Thoracic aorta (tissue), 2 donors: ENCODE results near the gene PIGR. TPM values are rescaled to one million over a fixed set of nuclear protein-coding genes. Genes with fewer than 3 reads are reported as not detected.

ENCODE experiments used
- ATAC-seq: fragments of 150-250 bp; one replicate; pipeline ENCODE4 v1.8.0; 2017; ENCODE audit warnings: low read depth; ENCODE audit not compliant: insufficient number of reproducible peaks, low FRiP score
- DNase-seq: peaks from one replicate; pipeline ENCODE4 v3.0.0-alpha.2; 2020; ENCODE audit warnings: low spot score
- H3K27ac ChIP-seq, 2 donors: fragments of 200-600 bp; sonication (generic); 1 replicate in 1 of 2; 2 replicates in 1 of 2; pipeline ENCODE4 v1.5.1; 2016; ENCODE audit warnings: mild to moderate bottlenecking in 2 of 2, moderate library complexity in 2 of 2
- H3K27me3 ChIP-seq: fragments of 200-600 bp; sonication (generic); replicated peaks from 2 replicates; pipeline ENCODE4 v1.6.0; 2016; ENCODE audit warnings: mild to moderate bottlenecking; ENCODE audit not compliant: insufficient read depth
- H3K36me3 ChIP-seq: fragments of 200-600 bp; sonication (generic); one replicate; pipeline ENCODE4 v1.5.1; 2016
- H3K4me1 ChIP-seq, 2 donors: fragments of 200-600 bp; sonication (generic); 1 replicate in 1 of 2; 2 replicates in 1 of 2; pipeline versions ENCODE4 v1.5.1 to v1.6.0; 2016; ENCODE audit warnings: low read depth in 2 of 2, mild to moderate bottlenecking in 1 of 2; ENCODE audit not compliant: control insufficient read depth in 1 of 2
- H3K4me3 ChIP-seq: fragments of 200-600 bp; sonication (generic); 2 replicates; pipeline ENCODE4 v1.5.1; 2016; ENCODE audit warnings: mild to moderate bottlenecking
- H3K9me3 ChIP-seq: fragments of 200-600 bp; sonication (generic); 2 replicates; pipeline ENCODE4 v1.5.1; 2016
- CTCF ChIP-seq: fragments of 200-600 bp; sonication (generic); IDR thresholded peaks from one replicate; pipeline ENCODE4 v1.5.1; 2019; ENCODE audit warnings: antibody characterized with exemption
- total RNA-seq, 2 donors: library from RNA; depleted of rRNA; stranded (reverse); fragments of >200 nt; gene quantifications; one replicate each; pipeline versions ENCODE4 v1.1.0 to v1.2.3, GENCODE V29; 2016

Gene PIGR
- total RNA-seq, 2 donors from 2014 or later: 7.7 TPM; not detected in 1

GRCh38 chr1:206941766-206942418 lies 4.4 kb downstream of the PIGR start:
- Histone ChIP-seq H3K27me3 (no peaks in the 10 kb centered on the region), H3K9me3 (no peaks in the 10 kb centered on the region), H3K36me3 (no peaks in the 10 kb centered on the region), H3K4me1 (no peaks in the 10 kb centered on the region), H3K27ac (no peak overlapping the region), H3K4me3 (no peak overlapping the region)
- ATAC-seq (no peak), DNase-seq (no peak)
- no peak for TF ChIP-seq CTCF

GRCh38 chr1:206940588-206940936 lies 5.7 kb downstream of the PIGR start:
- no peak for TF ChIP-seq CTCF
- Histone ChIP-seq H3K4me3 (no peak overlapping the region), H3K9me3 (no peaks in the 10 kb centered on the region), H3K36me3 (no peaks in the 10 kb centered on the region), H3K27me3 (no peaks in the 10 kb centered on the region), H3K4me1 (no peaks in the 10 kb centered on the region), H3K27ac (no peak overlapping the region)
- ATAC-seq (no peak), DNase-seq (no peak)

- TF ChIP-seq CTCF: no peak
- no peak overlapping the region for H3K27ac ChIP-seq
- no peak overlapping the region for H3K4me3 ChIP-seq
- no peaks in the 10 kb centered on the region for H3K27me3 ChIP-seq
- no peaks in the 10 kb centered on the region for H3K36me3 ChIP-seq
- no peaks in the 10 kb centered on the region for H3K9me3 ChIP-seq
- H3K4me1 ChIP-seq: no peaks in the 10 kb centered on the region
- ATAC-seq (no peak), DNase-seq (no peak)
These were observed 6.3 kb downstream of the PIGR start for GRCh38 chr1:206939841-206940587.

- Histone ChIP-seq H3K36me3 (no peaks in the 10 kb centered on the region), H3K4me3 (no peak overlapping the region), H3K9me3 (no peaks in the 10 kb centered on the region), H3K27ac (no peak overlapping the region), H3K27me3 (no peaks in the 10 kb centered on the region), H3K4me1 (no peaks in the 10 kb centered on the region)
- no peak for TF ChIP-seq CTCF
- DNase-seq (no peak), ATAC-seq (no peak)
These were observed 7.1 kb downstream of the PIGR start for GRCh38 chr1:206939131-206939530.

GRCh38 chr1:206937425-206937824 lies 8.8 kb downstream of the PIGR start:
- DNase-seq (no peak), ATAC-seq (no peak)
- no peak overlapping the region for H3K4me3 ChIP-seq
- no peaks in the 10 kb centered on the region for H3K9me3 ChIP-seq
- H3K27ac ChIP-seq: no peak overlapping the region
- no peak for TF ChIP-seq CTCF
- no peaks in the 10 kb centered on the region for H3K4me1 ChIP-seq
- H3K36me3 ChIP-seq: no peaks in the 10 kb centered on the region
- no peaks in the 10 kb centered on the region for H3K27me3 ChIP-seq
